Astrocyte of the spinal cord (primary cell): ENCODE measurements around the gene SLC26A9.

ENCODE experiments used
- DNase-seq: peaks from one replicate; pipeline ENCODE4 v3.0.0; 2011; ENCODE audit warnings: low read depth, low spot score
- H3K4me3 ChIP-seq: 2 replicates; pipeline ENCODE4 v1.5.1; 2011; ENCODE audit warnings: low read depth, mild to moderate bottlenecking, low read length, moderate library complexity
- in situ Hi-C: cut with HindIII; loops from 2 replicates; pipeline ENCODE4 v1.10.0; 2017; ENCODE audit warnings: low sequenced_read_pairs
- TF ChIP-seq, protein P1 (sequence below): IDR thresholded peaks from 2 replicates; pipeline ENCODE4 v1.5.1; 2012; ENCODE audit warnings: low read depth, mild to moderate bottlenecking, low read length, inconsistent platforms

SLC26A9 gene

DNA sequence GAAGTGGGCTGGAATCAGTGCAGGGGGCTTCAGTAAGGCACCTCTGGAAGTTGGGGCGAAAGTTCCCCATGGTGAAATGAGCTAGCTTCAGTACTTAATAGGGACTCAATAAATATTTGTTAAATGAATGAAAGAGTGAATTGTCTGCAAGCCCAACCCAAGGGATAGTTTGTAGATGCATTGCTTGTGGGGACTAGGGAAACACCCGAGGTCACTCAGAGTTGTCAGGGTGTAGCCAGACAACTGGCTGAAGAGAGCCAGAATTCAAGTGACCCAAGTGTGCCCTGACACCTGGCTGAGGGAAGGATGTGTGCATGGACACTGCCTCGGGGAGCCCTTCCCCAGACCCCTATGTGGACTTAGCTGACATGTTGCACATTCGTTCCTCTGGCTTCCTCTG, 1.3 kb upstream of the SLC26A9 start:
- H3K4me3 ChIP-seq: no peak overlapping the region
- TF ChIP-seq, protein P1, sequence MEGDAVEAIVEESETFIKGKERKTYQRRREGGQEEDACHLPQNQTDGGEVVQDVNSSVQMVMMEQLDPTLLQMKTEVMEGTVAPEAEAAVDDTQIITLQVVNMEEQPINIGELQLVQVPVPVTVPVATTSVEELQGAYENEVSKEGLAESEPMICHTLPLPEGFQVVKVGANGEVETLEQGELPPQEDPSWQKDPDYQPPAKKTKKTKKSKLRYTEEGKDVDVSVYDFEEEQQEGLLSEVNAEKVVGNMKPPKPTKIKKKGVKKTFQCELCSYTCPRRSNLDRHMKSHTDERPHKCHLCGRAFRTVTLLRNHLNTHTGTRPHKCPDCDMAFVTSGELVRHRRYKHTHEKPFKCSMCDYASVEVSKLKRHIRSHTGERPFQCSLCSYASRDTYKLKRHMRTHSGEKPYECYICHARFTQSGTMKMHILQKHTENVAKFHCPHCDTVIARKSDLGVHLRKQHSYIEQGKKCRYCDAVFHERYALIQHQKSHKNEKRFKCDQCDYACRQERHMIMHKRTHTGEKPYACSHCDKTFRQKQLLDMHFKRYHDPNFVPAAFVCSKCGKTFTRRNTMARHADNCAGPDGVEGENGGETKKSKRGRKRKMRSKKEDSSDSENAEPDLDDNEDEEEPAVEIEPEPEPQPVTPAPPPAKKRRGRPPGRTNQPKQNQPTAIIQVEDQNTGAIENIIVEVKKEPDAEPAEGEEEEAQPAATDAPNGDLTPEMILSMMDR: no peak
- in situ Hi-C loops: no loop called here
- DNase-seq: no peak

DNA sequence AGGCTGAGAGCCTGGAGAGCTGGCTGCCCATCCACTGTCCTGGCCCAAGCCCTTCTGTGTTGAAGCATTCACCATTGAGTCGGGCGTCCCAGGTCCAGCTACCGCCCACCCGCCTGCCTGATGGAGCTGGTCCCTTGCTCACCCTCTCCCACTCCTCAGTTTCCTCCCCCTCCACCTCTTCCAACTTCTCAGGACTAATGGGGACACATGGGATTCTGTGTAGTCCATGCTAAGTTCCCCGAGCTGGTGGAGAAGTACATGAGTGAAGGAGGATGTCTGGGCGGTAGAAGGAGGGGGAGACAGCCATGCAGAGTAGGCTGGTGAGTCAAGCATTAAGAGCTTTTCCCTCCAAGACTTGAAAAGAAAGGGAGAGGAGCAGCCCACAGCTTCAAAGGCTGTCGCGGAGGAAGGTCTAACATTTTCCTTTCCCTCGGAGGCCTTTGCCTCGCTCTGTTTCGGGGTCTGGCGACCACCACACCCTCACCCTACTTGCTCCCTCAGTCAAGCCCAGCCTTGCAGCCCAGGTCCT, 561 bp downstream of the SLC26A9 start:
- no peak overlapping the region for H3K4me3 ChIP-seq
- DNase-seq: no peak
- TF ChIP-seq, protein P1: no peak
- in situ Hi-C loops: no loop called here

DNA sequence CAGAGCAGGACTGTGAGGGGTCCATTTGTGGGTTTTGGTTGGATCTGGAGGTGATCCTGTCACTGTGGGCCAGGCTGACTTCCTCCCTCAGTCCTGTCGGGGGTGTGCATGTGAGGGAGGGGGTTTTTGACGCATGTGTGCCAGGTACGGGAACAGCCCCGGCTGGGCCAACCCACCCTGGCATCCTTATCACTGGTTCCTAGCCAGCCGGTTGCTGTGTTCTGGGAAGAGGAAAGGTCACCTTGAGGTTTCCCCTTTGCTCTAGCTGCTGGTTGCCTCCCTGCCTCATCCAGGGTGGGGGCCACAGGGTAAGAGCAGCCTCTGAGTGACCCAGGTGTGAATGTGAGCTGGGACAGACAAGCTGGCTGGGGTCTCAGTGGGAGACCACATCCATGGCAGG, 2.5 kb downstream of the SLC26A9 start:
- H3K4me3 ChIP-seq: no peak overlapping the region
- TF ChIP-seq, protein P1: no peak
- DNase-seq: no peak
- in situ Hi-C loops: no loop called here

DNA sequence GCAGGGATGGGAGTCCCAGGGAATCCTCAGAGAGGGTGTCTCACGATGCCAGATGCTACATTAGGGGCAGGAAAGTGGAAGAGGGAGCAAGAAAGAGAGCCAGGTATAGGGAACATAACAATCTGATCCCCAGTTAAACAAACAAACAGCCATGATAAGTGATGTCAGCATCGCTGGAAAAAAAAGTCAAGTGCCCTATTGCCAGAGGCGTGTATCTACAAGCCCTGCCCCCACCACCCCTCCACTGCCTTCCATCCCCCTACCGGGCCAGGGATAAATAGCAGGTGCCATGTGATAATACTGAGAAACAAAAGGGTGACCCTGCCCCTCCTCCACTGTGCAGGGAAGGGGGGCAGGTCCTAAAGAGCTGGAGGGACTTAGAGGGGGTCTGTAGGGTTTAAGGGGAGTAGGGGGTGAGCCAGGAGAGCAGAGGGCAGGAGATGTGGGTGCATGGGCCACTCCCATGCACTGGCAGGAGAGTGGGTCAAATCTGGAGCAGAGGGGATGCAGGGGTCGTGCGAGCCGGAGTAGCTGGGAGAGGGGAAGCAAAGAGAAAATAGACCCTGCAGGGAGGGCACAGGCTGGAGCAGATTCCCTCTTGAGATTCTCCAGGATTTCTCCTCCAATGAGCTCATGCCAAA, 3.4 kb downstream of the SLC26A9 start:
- in situ Hi-C loops: no loop called here
- H3K4me3 ChIP-seq: no peak overlapping the region
- TF ChIP-seq, protein P1: peak; percentile 26
- no peak for DNase-seq

DNA sequence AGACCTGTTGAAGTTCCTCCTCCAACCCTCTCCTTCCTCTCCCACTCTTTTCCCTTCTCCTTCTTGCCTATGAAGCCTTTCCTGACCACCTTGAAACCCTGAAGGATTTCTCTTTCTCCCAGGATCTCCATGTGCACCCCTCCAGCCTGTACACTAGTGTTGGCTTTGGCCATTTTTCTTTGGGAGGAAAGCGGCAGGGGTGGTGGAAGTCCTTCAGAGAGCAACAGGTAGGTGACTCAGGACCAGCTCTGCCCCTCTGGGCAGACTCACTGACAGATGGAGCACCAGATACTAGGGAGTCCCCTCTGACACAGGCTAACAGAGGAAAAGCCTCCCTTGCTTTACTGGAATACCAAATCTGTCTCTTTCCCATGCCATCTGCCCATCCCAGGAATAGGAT, 4.6 kb downstream of the SLC26A9 start:
- in situ Hi-C loops: no loop called here
- no peak for DNase-seq
- H3K4me3 ChIP-seq: no peak overlapping the region
- TF ChIP-seq, protein P1: no peak

DNA sequence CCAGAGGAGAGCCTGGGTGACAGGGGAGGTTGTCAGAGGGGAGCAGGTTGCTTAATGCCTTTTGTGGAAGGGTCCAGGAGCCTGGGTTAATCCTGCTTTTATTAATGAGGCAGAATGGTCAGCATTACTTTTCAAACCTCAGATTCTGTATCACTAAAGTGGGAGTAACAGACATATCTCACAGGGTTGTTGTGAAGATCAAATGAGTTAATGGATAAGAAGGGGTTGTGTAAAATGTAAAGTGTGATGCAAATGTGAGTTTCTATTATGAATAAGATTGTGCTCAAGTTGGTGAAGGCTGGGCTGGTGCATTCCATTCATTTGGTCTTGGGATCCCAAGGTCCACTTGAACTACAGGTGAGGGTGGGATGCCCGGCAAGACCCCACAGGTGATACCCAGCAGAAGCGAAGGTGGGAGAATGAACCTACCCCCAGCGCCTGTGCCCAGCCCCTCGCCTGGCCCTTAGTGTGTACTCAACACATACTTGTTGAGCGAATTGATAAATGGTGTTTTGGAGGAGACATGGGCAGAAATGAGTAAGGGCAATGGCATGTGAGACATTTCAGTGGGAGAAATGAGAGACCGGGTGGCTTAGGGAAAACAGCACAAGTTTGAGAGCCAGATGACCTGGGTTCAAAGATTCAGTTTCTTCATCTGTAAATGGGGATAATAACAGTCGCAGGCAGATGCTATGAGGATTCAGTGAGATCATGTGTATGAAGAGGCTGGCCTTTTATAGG, 6.2 kb downstream of the SLC26A9 start:
- TF ChIP-seq, protein P1: no peak
- peak; percentile 46 for DNase-seq
- in situ Hi-C loops: no loop called here
- no peak overlapping the region for H3K4me3 ChIP-seq
